GM13977 (cell line): ENCODE measurements around the gene MICALL2.

Experiments
- DNase-seq: peaks from one replicate; pipeline ENCODE4 v3.0.0; 2012; ENCODE audit warnings: low spot score
- in situ Hi-C: fragments of 300-500 bp; cut with MboI; formaldehyde crosslinking; loops from one replicate; pipeline ENCODE4 v1.12.0; 2022; ENCODE audit warnings: low sequenced_read_pairs, low pct_unique_long_range_greater_than_20kb, mixed read lengths, inconsistent platforms; ENCODE audit not compliant: unreplicated experiment
- TF ChIP-seq, protein P1 (sequence below): IDR thresholded peaks from 2 replicates; pipeline ENCODE4 v1.5.1; 2012; ENCODE audit warnings: mild to moderate bottlenecking, control low read depth; ENCODE audit not compliant: insufficient read depth; ENCODE audit errors: extremely low read depth, missing control alignments

Gene MICALL2

DNA sequence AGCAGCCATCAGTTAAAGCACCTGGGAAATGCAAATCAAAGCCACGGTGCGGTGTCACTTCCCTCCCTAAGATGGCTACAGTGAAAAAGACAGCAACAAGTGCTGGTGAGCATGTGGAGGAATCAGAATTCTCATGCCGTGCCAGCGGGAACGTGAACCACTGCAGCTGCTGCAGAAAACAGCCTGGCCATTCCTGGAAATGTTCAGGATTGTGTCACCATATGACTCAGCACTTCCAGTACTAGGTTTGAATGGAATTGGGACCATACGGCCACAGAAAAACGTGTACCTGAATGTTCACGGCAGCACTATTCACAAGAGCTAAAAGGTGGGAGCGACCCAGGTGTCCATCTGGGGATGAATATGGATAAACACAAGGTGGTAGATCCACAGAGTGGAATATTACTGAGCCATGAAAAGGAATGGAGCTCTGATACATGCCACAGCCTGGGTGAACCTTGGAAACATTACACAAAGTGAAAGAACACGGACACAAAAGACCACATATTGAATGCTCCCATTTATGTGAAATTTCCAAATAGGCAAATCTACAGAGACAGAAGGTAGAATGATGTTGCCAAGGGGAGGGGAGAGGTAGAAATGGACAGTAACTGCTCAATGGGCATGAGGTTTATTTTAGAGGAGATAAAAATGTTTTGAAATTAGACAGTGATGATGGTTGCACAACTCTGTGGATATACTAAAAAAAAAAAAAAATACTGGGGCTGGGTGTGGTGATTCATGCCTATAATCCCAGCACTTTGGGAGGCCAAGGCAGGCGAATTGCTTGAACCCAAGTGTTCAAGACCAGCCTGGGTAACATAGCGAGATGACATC lies 61.6 kb downstream of the MICALL2 start:
- TF ChIP-seq, protein P1, sequence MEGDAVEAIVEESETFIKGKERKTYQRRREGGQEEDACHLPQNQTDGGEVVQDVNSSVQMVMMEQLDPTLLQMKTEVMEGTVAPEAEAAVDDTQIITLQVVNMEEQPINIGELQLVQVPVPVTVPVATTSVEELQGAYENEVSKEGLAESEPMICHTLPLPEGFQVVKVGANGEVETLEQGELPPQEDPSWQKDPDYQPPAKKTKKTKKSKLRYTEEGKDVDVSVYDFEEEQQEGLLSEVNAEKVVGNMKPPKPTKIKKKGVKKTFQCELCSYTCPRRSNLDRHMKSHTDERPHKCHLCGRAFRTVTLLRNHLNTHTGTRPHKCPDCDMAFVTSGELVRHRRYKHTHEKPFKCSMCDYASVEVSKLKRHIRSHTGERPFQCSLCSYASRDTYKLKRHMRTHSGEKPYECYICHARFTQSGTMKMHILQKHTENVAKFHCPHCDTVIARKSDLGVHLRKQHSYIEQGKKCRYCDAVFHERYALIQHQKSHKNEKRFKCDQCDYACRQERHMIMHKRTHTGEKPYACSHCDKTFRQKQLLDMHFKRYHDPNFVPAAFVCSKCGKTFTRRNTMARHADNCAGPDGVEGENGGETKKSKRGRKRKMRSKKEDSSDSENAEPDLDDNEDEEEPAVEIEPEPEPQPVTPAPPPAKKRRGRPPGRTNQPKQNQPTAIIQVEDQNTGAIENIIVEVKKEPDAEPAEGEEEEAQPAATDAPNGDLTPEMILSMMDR, result no peak
- in situ Hi-C loops, result no loop called here
- no peak for DNase-seq

DNA sequence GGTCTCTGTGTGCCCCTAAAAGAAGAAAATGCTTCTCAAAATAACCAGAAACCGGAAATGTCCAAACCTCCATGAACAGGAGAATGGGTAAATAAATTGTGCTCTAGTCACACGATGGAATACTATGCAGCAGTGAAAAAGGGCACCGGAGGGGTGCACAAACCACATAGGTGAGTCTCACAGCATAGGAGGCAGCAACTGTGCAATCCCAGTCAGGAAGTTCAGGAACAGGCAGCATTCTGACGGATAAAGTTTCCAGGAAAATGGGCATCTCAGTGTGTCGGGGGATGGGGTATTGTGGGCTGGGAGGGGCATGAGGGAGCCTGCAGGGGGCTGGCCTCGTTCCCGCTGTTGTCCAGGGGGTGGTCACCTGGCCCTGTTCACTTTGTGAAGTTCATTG lies 63.1 kb downstream of the MICALL2 start:
- TF ChIP-seq, protein P1, result no peak
- in situ Hi-C loops, result no loop called here
- no peak for DNase-seq

DNA sequence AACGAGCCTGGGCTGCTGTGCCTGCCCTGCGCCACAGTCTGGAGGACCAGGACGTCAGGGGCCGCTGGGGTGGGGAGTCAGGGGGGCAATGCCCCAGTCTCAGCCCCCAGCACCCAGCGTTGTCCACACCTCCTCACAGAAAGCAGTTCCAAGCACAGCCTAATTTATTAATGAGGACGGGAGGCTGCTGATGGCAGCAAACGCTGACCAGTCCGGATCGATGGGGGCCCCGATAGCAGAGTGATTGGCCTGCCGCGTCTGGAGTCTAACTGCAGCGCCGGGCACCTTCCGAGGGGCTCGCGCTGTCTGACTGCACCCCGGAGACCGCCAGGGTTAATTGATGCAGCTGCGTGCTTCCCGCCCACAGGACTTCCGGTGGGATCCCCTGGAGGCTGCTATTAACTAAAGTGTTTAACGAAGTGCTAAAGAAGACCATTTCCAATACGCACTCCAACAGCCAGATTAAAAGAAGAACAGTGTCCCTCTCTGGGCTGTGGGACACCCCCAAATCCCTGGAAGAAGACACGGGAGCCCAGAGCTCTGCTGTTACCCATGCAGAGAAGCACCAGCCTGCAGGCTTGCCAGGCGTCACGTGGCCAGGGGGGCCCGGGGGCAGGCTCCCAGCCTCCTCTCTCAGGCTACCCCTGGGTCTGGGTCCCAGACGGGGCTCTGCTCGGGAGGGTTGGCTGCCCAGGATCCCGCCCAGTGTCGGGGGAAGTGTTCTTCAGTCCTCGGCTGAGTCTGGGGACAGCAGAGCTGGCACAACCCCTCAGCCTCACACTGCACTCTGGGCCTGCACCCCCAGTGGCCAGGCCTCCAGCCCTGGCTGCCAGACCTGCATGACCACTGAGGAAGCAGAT lies 63.8 kb downstream of the MICALL2 start:
- in situ Hi-C loops, result no loop called here
- TF ChIP-seq, protein P1, result no peak
- no peak for DNase-seq

DNA sequence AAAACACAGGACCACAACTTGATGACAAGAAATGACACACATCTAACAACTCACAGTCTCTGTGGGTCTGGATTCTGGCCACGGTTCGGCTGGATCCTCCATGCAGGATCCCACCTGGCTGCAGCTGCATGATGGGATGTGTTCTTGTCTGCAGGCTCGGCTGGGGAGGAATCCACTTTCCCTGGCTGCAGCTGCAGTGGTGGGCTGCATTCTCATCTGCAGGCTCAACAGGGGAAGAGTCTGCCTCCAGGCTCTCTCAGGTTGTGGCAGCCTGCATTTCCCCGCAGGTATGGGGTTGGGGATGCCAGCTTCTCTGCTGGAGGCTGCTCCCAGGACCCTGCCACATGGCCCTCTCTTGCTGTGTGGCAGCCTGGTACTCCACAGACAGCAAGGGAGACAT lies 64.9 kb downstream of the MICALL2 start:
- TF ChIP-seq, protein P1, result no peak
- in situ Hi-C loops, result no loop called here
- no peak for DNase-seq

DNA sequence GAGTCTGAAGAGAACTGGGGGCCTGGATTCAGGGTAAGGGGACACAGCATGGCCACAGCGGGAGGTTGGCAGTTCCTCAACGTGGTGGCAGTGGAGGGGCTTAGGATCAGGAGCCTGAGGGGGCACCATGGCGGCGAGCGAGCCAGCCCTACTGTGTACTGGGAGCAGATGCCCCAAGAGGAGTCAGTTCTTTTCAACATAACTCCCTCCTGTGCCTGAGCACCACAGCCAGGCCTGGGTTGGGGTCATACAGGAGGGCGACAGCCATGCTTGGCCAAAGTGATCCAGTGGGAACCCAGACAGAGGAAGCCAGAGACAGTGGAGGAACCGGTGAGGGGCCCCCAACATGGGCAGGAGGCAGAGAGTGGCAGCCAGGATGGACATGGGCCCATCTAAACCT lies 65.8 kb downstream of the MICALL2 start:
- TF ChIP-seq, protein P1, result no peak
- DNase-seq, result no peak
- in situ Hi-C loops, result no loop called here

DNA sequence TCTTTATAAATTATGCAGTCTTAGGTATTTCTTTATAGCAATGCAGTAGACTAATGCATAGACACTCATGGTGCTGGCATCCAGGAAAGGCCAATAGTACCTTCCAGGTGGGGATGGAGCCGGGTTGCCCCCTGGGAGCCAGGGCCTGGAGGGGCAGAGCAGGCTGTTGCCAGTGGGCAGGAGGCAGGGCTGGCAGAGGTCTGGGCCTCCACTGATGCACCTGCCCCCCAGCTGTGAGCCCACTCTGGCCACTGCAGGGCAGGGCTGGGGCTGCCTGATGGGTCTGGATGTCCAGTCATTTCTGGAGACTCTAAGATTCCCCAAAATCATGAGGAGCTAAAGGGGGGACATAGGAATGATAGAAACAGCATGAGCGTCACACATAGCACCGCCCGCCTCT lies 66.7 kb downstream of the MICALL2 start:
- in situ Hi-C loops, result no loop called here
- DNase-seq, result no peak
- TF ChIP-seq, protein P1, result no peak
